ENCODE results near the gene SLC12A9. TPM values are rescaled to one million over a fixed set of nuclear protein-coding genes. Genes with fewer than 3 reads are reported as not detected.

SLC12A9 gene
- total RNA-seq, 1 donor from 2014 or later, result 39.1 TPM

DNA sequence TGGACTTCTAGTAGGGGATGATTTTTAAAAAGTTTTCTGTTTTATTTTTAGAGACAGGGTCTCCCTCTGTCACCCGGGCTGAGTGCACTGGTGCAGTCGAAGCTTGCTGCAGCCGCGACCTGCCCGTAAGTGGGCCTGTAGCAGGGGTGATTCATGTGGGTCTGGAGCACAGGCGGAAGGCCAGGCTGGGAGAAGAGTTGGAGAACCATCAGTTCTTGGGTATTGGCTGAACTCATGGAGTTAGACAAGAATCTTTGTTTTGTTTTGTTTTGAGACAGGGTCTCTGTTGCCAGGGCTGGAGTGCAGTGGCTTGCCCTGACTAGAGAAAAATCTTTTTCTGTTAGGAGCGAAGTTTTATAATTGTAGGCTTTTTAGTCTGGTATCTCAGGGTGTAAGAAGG is 28.1 kb downstream of the SLC12A9 start:
- no peaks in the 10 kb centered on the region for H3K27me3 Mint-ChIP-seq (ENCODE audit: low read depth)
- H3K4me1 Mint-ChIP-seq, result peaks cover 28% of the 10 kb centered on the region
- H3K4me3 Mint-ChIP-seq, result no peak overlapping the region
- TF ChIP-seq, protein P1, sequence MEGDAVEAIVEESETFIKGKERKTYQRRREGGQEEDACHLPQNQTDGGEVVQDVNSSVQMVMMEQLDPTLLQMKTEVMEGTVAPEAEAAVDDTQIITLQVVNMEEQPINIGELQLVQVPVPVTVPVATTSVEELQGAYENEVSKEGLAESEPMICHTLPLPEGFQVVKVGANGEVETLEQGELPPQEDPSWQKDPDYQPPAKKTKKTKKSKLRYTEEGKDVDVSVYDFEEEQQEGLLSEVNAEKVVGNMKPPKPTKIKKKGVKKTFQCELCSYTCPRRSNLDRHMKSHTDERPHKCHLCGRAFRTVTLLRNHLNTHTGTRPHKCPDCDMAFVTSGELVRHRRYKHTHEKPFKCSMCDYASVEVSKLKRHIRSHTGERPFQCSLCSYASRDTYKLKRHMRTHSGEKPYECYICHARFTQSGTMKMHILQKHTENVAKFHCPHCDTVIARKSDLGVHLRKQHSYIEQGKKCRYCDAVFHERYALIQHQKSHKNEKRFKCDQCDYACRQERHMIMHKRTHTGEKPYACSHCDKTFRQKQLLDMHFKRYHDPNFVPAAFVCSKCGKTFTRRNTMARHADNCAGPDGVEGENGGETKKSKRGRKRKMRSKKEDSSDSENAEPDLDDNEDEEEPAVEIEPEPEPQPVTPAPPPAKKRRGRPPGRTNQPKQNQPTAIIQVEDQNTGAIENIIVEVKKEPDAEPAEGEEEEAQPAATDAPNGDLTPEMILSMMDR (IDR thresholded peaks at IDR 0.05; ENCODE audit: unreplicated experiment), result no peak
- no peak for DNase-seq (ENCODE audit: low spot score in 2 of 2, unreplicated experiment in 2 of 2)
- H3K36me3 Mint-ChIP-seq, result peaks cover 52% of the 10 kb centered on the region
- H3K27ac Mint-ChIP-seq, result peak overlapping the region; percentile 11
- no peaks in the 10 kb centered on the region for H3K9me3 Mint-ChIP-seq

DNA sequence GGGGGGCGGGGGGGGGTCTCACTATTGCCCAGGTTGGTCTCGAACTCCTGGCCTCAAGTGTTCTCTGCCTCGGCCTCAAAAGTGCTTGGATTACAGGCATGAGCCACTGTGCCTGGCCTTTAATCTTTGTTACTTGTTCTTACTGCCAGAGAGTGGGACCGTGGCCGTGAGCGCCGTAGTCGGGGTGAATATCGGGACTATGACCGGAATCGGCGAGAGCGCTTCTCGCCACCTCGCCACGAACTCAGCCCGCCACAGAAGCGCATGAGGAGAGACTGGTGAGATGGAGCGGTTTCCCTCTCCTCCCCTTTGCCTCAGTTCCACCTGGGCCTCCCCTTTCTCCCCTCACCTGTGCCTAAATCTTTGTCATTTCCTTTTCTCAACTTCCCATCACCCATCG is 28.6 kb downstream of the SLC12A9 start:
- H3K27ac Mint-ChIP-seq, result no peak overlapping the region
- DNase-seq (ENCODE audit: low spot score in 2 of 2, unreplicated experiment in 2 of 2), result no peak
- TF ChIP-seq, protein P1 (IDR thresholded peaks at IDR 0.05; ENCODE audit: unreplicated experiment), result no peak
- H3K4me3 Mint-ChIP-seq, result no peak overlapping the region
- H3K9me3 Mint-ChIP-seq, result no peaks in the 10 kb centered on the region
- H3K4me1 Mint-ChIP-seq, result peaks cover 25% of the 10 kb centered on the region
- peaks cover 56% of the 10 kb centered on the region for H3K36me3 Mint-ChIP-seq
- no peaks in the 10 kb centered on the region for H3K27me3 Mint-ChIP-seq (ENCODE audit: low read depth)

GRCh38 chr7:100882201-100882600 is 29.7 kb downstream of the SLC12A9 start:
- DNase-seq (ENCODE audit: low spot score in 2 of 2, unreplicated experiment in 2 of 2), result no peak
- Mint-ChIP-seq H3K4me1 (peaks cover 19% of the 10 kb centered on the region), H3K36me3 (peaks cover 62% of the 10 kb centered on the region), H3K9me3 (no peaks in the 10 kb centered on the region), H3K4me3 (no peak overlapping the region), H3K27ac (no peak overlapping the region), H3K27me3 (ENCODE audit: low read depth) (no peaks in the 10 kb centered on the region)
- TF ChIP-seq, protein P1 (IDR thresholded peaks at IDR 0.05; ENCODE audit: unreplicated experiment), result no peak

GRCh38 chr7:100882785-100883526 is 30.4 kb downstream of the SLC12A9 start:
- Mint-ChIP-seq H3K27me3 (ENCODE audit: low read depth) (no peaks in the 10 kb centered on the region), H3K9me3 (no peaks in the 10 kb centered on the region), H3K36me3 (peaks cover 67% of the 10 kb centered on the region), H3K4me1 (peaks cover 22% of the 10 kb centered on the region), H3K27ac (no peak overlapping the region), H3K4me3 (no peak overlapping the region)
- no peak for DNase-seq (ENCODE audit: low spot score in 2 of 2, unreplicated experiment in 2 of 2)
- TF ChIP-seq, protein P1 (IDR thresholded peaks at IDR 0.05; ENCODE audit: unreplicated experiment), result no peak

DNA sequence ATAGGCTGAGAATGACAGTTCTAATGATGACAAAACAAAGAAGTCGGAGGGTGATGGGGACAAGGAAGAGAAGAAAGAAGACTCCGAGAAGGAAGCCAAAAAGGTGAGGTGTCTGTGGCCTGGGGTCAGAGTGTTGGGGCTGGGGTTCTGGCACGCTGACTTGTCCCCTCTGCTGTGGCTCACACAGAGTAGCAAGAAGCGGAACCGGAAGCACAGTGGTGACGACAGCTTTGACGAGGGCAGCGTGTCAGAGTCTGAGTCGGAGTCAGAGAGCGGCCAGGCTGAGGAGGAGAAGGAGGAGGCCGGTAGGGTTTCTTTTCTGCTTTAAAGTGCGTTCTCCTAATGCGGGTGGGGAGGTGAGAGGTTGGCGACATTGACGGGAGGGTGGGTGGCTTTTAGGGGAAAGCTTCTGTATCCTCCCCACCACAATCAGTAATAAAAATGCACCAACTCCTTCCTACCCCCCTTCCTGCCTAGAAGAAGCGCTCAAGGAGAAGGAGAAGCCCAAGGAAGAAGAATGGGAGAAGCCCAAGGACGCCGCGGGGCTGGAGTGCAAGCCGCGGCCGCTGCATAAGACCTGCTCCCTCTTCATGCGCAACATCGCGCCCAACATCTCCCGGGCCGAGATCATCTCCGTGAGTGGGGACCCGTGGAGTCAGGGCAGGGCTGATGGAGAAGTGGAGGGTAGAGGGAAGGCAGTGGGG is 32.4 kb downstream of the SLC12A9 start:
- Mint-ChIP-seq H3K4me1 (peaks cover 18% of the 10 kb centered on the region), H3K27me3 (ENCODE audit: low read depth) (no peaks in the 10 kb centered on the region), H3K36me3 (peaks cover 63% of the 10 kb centered on the region), H3K27ac (peak overlapping the region; percentile 63), H3K9me3 (no peaks in the 10 kb centered on the region), H3K4me3 (no peak overlapping the region)
- TF ChIP-seq, protein P1 (IDR thresholded peaks at IDR 0.05; ENCODE audit: unreplicated experiment), result no peak
- no peak for DNase-seq (ENCODE audit: low spot score in 2 of 2, unreplicated experiment in 2 of 2)

Data from mesothelial cell of epicardium (in vitro differentiated cells).